ENCODE results near the gene BIVM.

DNA sequence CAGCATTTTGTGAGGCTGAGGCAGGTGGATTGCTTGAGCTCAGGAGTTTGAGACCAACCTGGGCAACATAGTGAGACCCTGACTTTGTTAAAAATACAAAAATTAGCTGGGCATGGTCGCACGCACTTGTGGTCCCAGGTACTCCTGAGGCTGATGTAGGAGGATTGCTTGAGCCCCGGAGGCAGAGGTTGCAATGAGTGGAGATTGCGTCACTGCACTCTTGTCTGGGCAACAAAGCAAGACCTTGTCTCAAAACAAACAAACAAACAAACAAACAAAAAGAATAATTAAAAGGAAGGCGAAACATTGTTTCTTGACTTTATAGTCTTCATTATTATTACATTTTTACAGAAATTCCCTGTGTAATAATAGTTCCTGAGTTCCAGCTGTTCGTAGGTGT lies 15.9 kb downstream of the BIVM start:
- TF ChIP-seq RAD21 (IDR thresholded peaks at IDR 0.05; ENCODE audit: low read depth) (no peak), CREB1 (IDR thresholded peaks at IDR 0.05; ENCODE audit: low read depth) (no peak), TAF1 (IDR thresholded peaks at IDR 0.05; ENCODE audit: low read depth) (no peak), FOXM1 (IDR thresholded peaks at IDR 0.05; ENCODE audit: borderline replicate concordance, low read depth) (no peak), YY1 (IDR thresholded peaks at IDR 0.05; ENCODE audit: low read depth) (no peak)
